GM21390 (cell line): Measurements from ENCODE around the gene FOSB.
A peak's percentile ranks its signal among the peaks of the same experiment; 100 is the strongest.
"Not testable (repeated sequence)": the region's sequence is repeated elsewhere in the genome, so short reads cannot be mapped to it uniquely, and the experiment has no call there.

Source experiments
- ATAC-seq: cut with Tn5 transposase; IDR thresholded peaks from one replicate; pipeline ENCODE4 v1.9.1; 2021; ENCODE audit not compliant: unreplicated experiment

The FOSB gene

DNA sequence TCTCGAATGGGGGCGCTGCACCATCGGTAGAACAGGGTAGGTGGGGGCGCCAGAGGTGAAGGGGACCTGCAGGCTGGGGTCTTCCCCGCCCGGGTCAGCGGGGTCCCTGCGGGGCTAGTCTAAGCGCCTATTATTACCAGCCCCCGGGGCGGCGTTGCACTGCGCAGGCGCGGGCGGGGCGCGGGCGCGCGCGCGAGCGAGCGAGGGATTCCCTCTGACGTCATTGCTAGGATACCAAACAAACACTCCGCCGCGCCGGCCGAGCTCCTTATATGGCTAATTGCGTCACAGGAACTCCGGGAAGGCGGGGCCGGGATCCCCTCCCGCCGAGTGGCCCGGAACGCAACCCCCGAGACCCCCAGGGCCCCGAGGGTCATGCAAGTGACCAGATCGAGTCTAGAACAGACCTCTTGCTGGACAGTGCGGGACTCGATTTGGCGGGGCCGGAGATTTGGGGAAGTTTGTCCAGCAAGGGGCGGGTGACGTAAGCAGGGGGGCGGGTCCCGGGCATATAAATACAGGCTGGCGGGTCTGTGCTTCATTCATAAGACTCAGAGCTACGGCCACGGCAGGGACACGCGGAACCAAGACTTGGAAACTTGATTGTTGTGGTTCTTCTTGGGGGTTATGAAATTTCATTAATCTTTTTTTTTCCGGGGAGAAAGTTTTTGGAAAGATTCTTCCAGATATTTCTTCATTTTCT lies at the start of gene FOSB:
Gene FOSB, plus strand, starts transcription at position 541 of the 703 bp plus-strand sequence. CDS start 591 bp downstream, outside the sequence.
- ATAC-seq: peak; percentile 43

GRCh38 chr19:45418802-45419201 lies 49.0 kb upstream of the FOSB start:
- ATAC-seq: no peak

DNA sequence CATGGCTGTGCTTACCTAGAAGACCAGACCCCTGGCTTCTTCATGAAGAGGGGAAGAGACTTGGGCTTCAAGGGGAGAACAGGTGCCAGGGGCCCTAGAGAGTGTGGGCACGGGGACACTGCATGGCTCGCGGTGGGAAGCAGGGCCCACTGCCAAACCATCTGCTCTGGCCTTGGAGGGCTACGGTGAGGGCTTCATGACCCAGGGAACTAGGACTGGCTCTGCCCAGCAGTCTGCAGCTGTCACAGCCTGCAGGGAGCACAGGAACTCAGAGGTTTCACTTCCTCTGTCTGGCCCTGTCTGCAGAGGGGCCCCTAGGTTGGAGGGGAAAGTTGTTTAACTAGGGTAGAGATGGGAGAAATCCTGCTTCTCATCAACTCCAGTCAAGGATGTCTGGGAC lies 48.4 kb upstream of the FOSB start:
- peak; percentile 53 for ATAC-seq

DNA sequence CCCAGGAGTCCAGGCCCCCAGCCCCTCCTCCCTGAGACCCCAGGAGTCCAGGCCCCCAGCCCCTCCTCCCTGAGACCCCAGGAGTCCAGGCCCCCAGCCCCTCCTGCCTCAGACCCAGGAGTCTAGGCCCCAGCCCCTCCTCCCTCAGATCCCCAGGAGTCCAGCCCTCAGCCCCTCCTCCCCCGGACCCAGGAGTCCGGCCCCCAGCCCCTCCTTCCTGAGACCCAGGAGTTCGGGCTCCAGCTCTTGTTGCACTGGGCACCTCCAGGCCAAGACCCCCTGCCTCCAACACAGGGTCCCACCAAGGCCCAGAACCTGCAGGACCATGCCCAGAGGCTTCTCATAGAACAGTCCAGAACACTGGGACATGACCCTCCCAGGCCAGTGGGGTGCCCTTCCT lies 47.9 kb upstream of the FOSB start:
- no peak for ATAC-seq

GRCh38 chr19:45420356-45420755 lies 47.4 kb upstream of the FOSB start:
- no peak for ATAC-seq

- no peak for ATAC-seq
Measured at GRCh38 chr19:45420871-45421270, 46.9 kb upstream of the FOSB start.

GRCh38 chr19:45421947-45422498 lies 45.8 kb upstream of the FOSB start:
- ATAC-seq: no peak

DNA sequence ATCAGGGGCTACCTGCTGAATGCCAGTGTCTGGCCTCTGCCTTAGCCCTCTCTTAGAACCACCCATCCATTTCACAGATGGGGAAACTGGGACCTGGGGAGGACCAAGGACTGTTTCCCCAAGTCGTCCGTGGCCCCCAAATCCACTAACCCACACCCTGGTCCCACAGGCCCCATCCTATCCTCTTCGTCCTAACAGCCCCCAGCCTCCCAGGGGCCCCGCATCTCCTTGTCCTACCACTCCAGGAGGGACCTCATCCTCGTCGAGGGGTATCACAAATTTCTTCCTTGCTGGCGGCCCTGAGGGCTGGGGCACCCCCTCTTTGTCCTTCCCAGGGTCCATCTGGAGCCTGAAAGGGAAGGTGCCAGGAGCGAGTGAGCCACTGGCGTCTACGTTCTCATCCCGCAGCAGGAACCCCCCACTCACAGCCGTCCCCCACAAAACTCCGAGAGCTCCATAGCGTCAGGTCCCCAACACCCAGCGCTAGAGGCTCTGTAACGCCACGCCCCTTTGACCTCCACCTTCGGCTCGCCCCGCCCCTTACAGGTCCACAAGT lies 44.7 kb upstream of the FOSB start:
- no peak for ATAC-seq

DNA sequence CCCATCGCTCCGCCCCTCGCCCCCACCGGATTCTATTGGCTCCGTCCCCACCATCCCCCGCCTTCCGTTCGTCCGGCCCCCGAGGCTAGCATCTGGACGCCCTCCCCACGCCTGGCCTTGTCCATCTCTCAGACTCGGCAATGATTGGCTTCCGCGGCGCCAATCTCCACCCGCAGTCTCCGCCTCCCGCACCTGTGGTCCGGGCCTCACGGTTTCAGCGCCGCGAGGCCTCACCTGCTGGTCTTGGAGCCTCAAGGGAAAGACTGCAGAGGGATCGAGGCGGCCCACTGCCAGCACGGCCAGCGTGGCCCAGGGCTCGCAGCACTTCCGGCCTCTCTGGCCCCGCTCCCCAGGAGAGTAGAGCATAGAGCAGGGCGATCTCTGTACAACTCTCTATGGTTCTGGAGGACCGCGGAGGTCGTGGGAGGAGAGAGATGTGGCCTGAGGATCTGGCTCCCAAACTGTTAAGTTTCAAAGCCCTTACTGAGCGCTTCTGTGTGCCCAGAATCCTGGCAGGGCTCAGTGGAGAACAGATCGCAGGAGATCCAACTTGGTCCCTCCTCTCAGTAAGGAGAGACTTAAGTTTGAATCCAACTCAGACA lies 44.1 kb upstream of the FOSB start, which contains the start of gene ERCC1:
Gene ERCC1, minus strand, starts transcription at position 329 of the 602 bp plus-strand sequence. CDS start 543 bp downstream, outside the sequence.
- peak; percentile 60 for ATAC-seq

DNA sequence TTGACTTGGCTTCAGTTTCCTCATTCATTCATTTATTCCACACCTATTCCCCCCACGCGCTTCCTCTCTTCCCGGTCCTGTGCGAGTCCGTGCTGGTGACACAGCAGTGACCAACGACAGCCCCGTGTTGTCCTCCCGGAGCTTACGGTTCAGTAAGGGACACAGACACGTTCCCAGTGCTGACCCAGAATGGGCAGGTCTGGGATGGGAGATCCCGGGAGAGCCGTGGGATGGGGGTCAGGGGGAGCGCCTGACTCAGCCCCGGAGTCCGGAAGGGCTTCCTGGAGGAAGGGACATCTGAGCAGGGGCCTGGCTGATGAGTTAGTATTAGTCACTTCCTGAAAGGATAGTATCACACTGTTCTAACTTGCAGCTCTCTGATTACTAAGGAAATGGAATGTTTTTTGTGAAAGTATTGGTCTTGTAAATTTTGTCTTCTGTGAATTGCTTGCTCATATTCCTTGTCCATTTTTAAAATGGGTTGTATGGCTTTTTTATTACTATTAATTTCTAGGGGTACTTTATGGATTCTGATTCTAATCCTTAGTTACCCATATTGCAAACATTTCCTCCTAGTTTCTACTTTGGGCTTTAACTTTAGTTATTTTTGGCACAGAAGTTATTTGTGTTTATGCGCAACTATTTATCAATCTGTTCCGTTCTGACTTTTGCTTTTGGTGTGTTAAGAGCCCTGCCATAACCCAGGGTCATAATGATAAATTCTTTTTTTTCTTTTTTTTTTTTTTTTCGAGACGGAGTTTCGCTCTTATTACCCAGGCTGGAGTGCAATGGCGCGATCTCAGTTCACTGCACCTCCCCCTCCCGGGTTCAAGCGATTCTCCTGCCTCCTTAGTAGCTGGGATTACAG lies 43.4 kb upstream of the FOSB start:
- no peak for ATAC-seq

- no peak for ATAC-seq
Measured at GRCh38 chr19:45428384-45429231, 39.2 kb upstream of the FOSB start.

GRCh38 chr19:45429896-45430295 lies 37.9 kb upstream of the FOSB start:
- not testable (repeated sequence) for ATAC-seq

DNA sequence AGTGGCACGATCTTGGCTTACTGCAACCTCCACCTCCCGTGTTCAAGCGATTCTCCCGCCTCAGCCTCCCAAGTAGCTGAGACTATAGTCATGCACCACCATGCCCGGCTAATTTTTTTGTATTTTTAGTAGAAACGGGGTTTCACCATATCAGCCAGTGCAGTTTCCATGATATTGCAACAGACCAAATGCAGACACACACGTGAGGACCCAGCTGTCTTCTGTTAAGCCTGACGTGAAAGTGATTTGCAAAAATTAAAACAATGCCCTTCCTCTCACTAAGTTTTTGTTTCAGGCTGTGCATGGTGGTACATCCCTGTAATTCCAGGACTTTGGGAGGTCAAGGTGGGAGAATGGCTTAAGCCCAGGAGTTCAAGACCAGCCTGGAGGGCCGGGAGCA lies 36.8 kb upstream of the FOSB start:
- not testable (repeated sequence) for ATAC-seq

DNA sequence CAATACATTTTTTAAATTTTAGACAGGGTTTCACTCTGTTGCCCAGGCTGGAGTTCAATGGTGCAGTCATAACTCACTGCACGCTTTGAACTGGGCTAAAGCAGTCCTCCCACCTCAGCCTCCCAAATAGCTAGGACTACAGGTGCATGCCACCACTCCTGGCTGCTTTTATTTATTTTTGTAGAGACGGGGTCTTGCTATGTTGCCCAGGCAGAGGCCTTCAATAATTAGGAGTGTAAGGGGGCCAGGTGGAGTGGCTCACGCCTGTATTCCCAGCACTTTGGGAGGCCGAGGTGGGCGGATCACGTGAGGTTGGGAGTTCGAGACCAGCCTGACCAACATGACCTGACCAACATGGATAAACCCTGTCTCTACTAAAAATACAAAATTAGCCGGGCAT lies 35.3 kb upstream of the FOSB start:
- not testable (repeated sequence) for ATAC-seq

GRCh38 chr19:45437328-45437727 lies 30.5 kb upstream of the FOSB start:
- ATAC-seq: no peak

DNA sequence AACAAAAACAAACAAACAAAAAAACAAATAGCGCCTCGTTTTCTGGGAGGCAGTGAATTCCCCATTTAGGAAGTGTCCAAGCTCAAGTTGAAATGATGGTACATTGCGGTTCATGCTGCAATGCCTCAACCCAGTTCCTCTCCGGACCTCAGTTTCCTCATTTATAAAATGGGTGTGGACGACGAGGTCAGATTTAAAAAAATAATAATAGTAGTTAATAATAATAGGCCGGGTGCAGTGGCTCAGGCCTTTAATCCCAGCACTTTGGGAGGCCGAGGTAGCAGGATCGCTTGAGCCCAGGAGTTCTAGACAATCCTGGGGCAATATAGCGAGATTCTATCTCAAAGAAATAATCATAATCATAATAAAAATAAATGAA lies 28.6 kb upstream of the FOSB start:
- no peak for ATAC-seq

DNA sequence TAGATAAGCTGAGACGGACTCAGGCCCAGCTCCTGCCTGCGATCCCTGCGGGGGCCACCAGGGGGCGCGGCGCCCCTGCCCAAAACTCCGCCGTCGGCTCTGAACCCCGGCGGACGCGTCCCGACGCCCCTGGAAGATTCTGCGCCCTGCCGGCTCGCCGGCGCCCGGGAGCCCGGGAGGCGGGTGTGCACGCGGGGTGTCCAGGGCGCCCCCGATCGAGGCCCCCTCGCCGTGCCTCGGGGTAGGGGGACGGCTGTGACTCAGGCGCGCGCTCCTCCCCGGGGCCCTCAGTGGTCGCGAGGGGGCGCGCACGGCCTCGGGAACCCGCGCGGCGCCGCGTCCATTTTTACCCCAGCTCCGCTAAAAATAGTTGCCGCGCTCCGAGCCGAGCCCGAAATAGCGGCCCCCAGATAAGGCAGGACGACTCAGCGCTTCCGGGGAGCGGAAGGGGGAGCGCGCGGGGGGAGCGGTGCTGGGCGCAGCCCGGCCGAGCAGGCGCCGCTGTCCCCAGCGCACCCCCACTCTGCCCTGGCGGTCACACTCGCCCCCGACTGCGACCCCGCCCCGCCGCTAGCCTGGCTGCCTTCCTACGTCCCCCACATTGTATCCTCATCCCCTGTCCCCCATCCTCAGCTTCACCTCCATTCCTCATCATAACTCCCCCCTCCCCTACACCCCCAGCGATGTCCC lies 28.1 kb upstream of the FOSB start:
- peak; percentile 43 for ATAC-seq

- no peak for ATAC-seq
Measured at GRCh38 chr19:45440259-45440638, 27.5 kb upstream of the FOSB start.

DNA sequence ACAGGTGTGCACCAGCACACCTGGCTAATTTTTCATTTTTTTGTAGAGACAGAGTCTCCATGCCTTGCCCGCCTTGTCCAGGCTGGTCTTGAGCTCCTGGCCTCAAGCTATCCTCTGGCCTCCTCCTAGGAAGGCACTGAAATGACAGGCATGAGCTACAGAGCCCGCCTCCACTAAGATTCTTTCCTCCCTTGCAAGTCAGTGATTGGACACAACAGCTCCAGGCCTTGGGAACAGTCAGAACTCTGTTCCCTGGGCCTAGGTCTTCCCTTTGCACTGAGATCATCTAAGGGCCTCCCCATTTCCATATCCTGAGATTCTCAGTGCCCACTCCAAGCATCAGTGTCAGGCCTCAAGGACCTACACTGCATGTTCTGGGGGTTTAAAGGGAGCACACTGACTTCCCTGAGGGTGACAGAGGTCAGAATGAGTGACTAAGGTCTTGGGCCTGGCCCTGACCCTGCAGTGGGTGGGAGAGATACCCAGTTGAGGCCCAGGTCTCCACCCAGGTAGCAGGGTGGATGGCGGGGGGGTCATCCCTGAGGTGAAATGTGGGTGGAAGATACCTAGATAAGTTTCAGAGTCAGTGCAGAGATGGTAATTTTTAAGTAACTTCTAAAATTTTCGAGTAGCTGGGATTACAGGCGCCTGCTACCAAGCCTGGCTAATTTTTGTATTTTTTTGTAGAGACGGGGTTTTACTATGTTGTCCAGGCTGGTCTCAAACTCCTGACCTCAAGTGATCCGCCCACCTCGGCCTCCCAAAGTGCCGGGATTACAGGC lies 26.7 kb upstream of the FOSB start:
- no peak for ATAC-seq
